GM19193 (cell line): ENCODE measurements around the gene EEF1AKMT2.

Experiments used
- POLR2A ChIP-seq: IDR thresholded peaks from 4 replicates; pipeline ENCODE4 v1.6.1; 2011; ENCODE audit not compliant: insufficient read depth, insufficient read length; ENCODE audit errors: extremely low read depth

The EEF1AKMT2 gene

DNA sequence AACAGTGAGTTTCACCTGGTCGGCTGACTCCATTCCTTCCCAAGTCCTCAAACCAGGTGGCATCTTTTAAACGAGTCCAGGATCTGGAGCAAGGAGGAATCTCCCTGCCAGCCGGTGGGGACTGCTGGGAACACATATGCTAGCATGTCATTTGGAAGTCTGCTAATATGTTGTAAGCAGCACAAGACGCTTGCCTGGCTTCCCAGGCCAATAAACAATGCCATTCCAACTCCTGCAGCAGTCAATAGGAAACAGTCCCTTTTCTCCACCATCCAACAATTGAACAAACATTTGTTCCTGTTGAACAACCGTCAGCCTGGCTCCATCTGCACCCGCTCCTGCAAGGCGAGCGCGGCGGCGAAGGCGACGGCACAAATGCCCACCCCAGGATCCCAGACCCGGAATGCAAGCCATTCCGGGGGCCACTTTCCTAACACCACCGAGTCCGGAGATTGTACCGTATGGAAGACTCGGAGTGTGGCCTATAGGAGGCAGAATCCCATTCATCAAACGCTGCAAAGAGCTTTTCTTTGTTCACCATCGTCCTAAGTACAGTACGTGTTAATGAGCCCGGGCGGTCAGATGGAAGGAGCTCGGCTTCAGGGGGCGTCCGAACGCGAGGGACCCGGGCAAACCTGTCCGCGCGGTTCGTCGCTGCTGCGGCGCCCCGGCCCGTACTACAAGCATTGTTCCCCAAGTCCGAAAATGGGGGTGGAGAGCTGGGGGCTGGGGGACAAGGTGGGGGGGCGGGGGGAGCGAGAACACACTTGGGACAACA, 49.1 kb downstream of the EEF1AKMT2 start:
- TF ChIP-seq POLR2A: no peak

DNA sequence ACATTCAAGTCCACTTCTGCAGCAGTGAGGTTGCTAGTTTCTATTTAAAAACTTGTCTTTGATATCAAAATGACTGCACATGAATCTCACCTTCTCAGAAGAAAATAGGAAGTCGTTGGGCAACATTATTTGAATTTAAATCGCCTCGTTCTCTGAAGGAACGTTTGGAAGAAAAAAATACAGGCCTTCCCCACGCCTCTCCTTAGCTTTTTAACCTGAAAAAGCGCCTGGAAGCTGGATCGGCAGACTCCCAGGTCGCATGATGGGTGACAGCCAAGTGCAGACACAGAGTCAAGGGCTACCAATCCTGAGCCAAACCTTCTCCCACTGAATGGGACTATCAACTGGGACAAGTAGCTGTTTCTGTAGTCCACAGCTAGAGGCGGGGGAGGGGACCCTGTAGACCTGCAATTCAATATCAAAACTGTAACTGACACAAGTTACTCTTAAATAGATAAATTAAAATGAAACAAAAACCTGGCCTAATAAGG, 49.7 kb downstream of the EEF1AKMT2 start:
- TF ChIP-seq POLR2A: no peak

DNA sequence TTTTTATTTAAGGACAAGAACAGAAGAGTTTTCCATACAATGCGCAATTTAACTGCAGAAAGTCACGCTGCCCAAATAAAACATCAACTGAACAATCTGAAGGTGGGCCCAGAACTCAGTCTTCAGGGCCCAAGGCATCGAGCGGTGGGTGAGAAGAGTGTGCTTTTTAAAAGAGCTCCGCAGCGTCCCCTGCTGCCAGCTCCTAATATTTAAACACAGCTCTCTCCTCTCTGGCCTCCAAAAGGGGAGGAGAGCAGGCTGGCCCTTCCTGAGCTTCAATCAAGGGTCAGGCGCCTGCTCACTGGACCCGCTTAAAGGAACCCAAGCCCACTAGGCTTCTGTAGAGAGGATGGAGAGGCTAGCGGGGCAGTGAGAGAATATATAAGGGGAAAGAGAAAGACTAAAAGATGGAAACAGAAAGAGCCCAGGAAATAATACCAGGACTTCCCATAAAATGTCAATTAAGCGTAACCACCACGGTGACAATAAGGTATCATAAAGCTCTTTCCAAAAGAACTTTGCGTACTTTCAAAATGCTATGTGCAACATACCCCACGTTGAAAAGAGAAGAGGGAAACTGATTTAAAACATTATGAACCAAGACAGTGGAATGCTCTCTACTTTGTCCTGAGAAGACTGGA, 50.3 kb downstream of the EEF1AKMT2 start:
- TF ChIP-seq POLR2A: no peak

DNA sequence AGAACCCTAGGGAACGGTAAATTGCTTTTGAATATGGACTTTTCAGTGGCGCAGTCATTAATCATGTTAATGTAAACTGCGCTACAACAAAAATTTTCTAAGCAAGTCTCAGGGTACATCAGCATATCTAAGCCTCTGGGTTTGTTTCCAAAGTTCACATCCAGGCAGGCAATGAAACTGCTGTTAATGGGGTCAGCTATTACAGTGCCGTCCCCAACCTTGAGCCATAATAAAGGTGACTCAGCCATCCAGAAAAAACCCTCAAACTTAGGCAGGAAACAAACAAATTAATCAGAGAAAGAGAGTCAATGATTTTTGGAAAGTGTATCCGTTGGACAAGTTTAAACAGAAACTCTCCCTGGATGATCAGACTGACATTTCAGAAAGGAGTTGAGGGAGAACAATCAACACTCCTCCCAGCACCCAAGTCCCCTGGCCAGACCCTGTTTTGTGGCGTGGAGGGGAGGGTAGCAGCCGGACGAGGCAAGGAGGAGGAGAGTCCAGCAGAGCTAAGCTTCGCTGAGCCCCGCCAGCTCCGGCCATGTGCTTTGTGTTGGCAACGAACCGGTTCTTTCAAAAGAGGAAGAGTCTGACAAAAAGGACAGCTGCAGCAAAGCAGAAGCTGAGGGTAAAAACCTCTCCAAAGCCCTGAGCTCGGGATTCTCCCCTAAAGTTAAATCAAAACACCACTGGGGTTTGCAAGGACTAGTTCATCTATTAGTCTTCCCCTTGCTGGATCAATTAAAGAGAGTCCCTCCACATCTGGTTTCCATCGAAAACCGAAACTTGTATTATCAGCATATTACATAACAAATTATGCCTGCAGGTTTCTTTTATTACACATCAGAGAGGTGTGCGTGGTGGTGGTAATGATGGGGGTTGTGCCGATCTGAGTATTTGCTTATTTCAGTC, 51.1 kb downstream of the EEF1AKMT2 start:
- no peak for TF ChIP-seq POLR2A

DNA sequence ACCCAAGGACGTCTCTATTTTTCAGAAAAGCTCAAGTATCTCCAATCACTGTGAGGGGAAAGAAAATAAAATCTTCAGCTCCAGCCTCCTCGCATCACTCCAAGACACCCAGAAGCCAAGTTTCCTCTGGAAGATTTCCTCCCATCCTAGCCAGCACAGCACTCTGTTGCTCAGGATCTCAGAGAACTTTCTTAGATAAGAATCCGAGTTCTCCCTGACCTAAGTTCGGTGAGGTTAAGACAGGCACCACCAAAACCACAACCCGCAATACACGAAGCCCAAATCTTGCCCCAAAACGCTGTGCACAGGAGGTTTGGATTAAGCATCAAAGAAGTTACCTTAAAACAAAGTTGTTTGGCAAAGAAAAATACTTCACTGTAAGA, 51.7 kb downstream of the EEF1AKMT2 start:
- TF ChIP-seq POLR2A: no peak

DNA sequence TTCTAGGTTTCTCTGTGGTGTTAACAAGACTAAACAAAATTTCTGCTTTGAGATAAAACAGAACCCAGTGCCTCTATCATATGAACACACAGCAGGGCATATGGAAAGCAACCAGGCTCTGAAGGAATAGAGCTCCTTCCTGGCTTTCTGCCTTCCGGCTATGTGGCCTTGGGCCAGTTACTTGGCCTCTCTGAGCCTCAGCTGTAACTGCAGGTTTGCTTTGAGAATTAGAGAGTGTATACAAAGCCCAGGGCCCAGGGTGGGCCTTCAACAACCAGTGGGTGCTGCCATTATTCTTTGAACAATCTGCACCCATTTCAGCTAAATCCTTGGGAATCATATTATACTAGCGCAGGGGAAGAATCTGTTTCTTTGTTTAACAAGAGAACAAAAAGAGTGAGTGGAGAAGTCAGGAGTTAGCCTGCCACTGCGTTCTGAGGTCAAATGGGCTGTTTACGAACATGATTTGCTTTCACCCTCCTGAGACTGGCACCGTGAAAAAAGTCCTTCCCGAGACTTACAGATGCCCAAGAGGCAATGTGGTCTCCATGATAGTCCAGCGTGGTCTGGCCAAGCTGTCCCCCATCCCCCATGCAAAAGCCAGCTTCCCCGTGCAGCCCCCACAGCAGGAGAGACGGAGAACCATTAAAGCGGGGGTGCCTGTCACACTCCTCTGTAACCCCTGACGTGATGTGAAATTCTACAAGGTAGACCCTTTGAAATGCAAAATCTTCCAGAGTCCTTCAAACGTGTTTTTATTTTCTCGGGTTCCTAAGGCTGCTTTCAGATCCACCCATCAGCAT, 52.4 kb downstream of the EEF1AKMT2 start:
- TF ChIP-seq POLR2A: no peak

DNA sequence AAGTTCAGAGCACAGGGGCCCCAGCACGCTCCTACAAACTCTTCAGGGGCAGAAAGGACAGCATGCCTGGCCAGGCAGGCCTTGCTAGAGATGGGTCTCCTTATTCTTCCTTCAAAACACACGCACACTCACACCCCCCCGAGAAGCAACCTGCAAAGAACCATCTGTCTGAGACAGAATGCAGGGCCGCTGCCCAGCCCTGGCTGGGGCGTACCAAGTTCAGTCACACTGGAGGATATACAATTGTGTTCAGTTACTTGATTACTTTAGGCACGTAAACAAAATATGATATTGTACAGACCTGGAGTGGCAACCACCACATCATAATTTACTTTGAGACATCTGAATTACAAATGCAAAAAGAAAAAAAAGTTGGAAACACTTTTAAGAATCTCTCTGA, 53.2 kb downstream of the EEF1AKMT2 start:
- TF ChIP-seq POLR2A: no peak

DNA sequence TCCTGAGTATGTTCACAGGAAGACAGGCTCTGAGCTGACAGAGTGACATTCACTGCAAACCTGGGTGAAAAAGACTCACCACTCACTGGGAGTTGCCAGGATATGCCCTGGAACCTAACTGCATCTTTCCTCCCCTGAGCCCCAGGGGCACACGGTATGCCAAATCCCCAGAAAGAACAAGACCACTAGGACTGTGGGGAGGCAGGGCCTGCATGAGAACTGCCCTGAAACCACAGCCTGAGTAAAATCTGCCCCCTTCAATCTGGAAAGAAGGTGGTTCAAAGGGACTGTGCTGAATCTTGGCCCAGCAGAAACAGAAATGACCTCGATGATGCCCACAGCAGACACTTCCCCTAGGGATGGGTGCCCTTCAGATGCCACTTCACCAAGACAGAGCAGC, 54.0 kb downstream of the EEF1AKMT2 start:
- no peak for TF ChIP-seq POLR2A

DNA sequence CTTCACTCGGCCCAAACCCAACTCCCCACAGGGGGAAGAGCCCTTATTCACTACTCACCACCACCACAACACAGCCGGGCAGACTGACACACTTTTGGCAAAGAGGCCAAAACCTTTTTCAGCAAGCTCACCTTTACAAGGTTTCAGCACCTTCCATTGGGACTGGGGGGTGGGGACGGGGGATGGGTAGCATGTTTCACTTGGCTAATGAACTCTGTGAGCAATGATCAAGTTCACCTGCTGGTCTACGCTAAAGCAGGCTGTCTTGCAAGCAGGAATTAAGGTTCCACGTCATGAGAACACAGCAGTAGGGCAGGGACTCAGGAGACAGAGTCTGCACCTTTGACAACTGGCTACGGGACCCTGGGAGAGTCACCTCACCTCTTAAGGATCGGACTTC, 54.5 kb downstream of the EEF1AKMT2 start:
- no peak for TF ChIP-seq POLR2A

DNA sequence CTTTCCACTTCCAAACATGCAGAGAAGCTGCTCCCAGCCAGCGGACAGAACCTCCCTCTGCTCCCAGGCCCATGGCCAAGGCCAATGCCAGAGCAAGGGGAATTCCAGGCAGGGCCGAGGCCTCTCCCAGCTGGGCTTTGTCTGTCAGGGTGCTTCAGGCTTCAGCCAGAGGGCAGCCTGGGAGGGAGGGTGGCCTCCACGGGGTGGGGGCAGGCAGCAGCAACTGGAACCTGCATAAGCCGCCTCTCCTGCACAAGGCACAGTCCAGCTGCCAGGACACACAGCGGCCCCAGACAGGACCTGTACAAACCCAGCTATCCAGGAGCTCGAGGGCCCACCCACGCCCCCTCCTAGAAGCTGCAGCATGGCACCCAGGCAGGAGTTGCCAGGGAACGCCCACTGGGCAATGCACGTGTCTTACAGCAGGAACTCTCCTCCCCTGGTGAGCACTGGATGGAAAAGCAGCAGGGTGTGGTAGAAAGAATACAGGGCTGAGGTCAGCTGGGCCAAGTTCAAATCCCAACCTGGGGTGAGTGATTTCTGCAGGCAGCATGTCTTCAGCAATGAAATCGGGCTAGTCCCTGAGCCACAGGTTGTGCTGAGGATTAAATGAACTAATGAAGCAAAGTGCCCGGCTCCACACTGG, 55.1 kb downstream of the EEF1AKMT2 start:
- no peak for TF ChIP-seq POLR2A

DNA sequence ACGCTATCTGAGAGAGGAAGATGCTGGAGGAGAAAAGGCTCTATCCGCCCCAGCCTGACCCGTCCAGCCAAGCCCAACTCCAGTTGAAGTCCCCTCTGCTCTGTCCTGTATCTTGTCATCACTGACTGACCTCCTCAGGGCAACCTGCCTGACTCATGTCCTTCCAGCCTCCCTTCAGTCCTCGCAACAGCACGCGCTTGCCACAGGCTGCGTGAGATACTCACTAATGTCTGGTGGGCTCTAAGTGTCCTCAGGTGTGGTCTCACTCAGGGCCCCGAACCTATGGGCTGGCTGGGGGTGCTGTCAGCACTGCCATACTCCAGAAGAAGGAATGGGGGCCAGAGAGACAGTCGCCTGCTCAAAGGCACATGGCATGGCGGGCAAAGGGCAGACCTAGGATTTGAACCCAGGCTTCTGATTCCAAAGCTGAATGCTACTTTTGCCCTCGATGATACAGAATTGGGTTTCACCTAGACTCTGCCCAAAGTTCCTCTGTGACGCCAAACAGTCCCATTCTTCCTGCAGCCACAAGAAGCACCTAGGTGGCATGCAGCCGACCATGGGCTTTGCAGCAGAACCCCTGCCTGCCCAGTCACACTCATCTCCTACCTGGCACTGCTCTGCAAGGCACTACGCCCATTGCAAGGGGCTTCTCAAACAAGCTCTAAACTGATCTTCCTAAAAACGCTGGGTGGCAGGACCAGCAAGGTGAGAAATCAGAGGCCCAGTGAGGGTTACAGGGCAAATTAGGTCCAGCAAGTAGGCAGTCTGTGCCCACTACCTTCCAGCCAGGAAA, 56.0 kb downstream of the EEF1AKMT2 start:
- no peak for TF ChIP-seq POLR2A

DNA sequence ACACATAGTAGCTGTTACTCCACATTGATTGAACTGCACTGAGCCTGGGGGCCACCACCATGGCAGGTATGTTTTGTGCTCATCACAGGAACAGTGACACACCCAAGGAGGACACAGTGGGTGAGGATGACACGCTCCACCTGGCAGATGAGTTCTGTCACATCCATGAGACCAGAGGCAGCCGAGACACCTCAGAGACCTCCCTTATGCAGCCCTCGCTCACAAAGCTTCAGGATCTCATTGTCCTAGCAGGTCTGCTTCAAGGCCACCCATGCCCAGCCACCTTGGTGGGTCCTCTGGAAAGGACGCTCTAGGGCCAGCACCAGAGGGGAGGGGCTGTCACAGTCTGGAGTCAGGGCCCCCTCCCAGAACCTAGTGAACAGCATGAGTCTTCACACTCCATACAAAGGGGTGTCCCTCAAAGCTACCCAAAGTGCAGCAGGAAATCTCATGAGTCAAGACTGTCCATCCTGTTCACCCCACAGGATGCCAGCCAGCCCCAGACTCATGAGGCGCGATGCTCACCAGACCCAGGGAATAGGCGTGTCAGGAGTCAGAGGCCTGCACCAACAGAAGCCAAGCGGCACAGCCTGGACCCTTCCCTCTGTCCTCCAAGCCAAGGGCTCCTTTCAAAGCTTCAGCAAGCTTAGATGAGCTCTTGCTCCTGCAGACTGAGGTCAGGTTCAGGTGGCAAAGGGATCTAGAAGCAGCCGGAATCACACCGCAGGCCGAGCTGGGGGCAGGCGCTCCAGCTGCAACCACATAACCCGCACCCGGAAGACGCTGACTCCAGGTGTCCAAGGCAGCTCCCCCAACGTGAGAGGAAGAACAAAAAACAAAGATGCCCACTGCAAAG, 57.1 kb downstream of the EEF1AKMT2 start:
- TF ChIP-seq POLR2A: no peak
